ENCODE data around the gene UQCC3.
"Not testable (repeated sequence)": the region's sequence is repeated elsewhere in the genome, so short reads cannot be mapped to it uniquely, and the experiment has no call there.

Gene UQCC3

DNA sequence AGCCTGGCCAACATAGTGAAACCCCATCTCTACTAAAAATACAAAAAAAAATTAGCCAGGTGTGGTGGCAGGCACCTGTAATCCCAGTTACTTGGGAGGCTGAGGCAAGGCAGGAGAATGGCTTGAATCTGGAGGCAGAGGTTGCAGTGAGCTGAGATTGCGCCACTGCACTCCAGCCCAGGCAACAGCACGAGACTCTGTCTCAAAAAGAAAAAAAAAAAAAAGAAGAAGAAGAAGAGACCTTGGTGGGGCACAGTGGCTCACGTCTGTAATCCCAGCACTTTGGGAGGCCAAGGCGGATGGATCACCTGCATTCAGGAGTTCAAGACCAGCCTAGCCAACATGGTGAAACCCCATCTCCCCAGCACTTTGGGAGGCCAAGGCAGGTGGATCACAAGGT lies 32.4 kb downstream of the UQCC3 start:
- DNase-seq (ENCODE audit: low spot score) = not testable (repeated sequence)

DNA sequence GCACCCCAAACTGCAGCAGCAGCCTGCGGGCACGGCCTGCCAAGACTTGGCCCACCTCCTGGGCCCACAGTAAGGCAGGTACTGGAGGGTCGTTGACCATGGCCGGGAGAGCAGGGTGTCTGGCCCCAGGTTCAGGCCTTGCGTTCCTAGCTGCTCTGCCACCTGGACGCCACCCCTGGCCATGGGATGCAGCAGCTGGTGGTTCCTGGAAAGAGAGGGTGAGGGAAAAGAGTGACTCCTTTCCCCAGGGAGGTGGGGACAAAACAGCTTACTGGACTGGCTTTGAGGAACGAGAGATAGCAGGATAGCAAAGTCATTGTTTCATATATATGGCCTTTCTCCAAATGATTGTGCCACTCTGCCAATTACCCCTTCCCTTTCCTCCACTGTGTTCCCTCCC lies 33.9 kb downstream of the UQCC3 start:
- no peak for DNase-seq (ENCODE audit: low spot score)

DNA sequence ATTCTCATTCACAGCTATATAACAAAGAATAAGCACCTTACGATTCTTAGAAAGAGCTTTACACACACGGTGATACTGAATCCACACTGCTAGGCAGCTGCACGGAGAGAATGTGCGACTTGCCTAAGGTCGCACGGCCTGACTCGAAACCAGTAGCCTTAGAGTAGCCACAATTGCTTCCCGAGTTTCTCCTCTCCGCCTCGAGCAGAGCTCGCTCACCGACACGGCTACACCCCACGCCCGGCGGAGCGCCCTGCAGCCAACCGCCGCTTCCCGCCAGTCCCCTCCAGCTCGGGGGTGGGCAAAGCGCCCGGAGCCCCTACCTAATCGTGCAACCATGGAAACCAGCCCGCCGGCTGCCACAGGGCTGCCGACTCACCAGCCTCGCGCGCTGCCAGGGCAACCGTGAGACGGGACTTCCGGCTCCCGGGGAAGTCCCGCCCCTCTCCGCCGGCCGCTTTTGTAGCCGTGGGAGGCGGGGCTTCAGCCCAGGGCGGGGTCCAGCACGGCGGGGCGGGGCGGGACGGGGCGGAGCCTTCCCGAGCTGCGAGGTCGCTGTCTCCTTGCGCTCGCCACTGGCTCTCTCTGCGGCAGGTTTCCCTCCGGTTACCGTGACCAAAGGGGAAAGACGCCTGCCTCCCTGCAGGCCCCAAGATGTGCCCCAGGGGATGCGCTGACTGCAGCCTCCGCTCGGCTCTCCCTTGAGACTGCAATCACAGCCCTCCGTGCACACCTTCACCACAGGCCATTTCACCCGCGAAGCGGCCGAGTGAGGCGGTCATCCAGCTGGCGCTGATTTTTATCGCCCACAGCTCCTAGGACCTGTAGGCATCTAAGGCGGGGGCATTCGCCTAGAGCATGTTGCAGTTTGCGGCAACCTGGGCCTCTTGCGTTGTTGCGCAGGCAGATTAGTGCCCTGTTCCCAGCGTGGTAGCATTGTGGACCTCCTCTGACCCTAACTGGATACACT lies 34.7 kb downstream of the UQCC3 start:
- peak; percentile 94 for DNase-seq (ENCODE audit: low spot score)

DNA sequence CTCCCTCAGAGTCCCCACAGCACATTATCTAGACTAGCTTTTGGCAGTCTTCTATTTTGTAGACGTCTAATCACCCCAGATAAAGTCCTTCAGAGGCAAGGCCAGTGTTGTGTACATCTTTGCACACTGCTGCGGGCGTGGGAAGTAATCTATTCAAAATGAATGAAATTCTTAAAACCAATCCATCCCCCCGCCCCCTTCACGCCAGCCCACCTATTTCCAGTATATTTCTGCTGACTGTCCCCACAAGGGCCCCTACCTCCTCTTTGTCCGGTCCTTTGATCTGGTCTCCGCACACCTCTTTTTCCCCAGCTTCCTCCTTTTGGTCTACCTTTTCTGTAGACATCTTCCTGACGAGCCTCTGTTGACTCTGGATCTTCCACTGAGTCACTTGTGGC lies 35.4 kb downstream of the UQCC3 start:
- no peak for DNase-seq (ENCODE audit: low spot score)

DNA sequence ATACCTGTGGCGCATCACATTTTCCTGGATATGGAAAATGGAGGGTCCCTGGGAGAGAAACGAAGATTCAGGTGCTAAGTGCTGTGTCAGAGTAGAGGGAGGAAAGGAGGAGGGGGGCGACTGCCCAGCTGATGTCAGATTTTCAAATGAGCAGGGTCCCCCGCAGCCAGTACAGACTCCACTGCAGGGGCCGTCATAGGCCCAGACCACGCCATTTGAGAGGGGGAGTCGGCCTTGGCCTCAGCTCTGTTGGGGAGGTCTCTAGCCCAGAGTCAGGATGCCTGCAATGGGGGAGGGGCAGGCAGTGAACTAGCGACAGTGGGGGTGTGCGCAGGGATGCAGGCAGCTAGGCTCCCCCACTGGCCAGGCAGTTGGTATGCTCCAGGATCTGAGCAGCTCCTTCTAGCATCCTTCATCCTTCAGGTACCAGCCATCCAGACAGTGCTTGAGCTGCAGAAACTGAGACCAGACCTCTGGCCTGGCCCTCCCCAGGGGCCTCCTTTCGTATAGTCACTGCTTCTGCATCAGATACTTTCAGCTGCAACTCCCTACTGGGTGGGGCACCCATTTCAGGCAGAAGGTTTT lies 35.9 kb downstream of the UQCC3 start, which contains the start of the genes BSCL2 and GNG3:
BSCL2 (minus strand) TSS at position 148 of the 585 bp plus-strand sequence. CDS start 229 bp downstream, outside the sequence.
GNG3 (plus strand) TSS at position 400 of the 585 bp plus-strand sequence. CDS start 620 bp downstream, outside the sequence.
- DNase-seq (ENCODE audit: low spot score) = no peak

DNA sequence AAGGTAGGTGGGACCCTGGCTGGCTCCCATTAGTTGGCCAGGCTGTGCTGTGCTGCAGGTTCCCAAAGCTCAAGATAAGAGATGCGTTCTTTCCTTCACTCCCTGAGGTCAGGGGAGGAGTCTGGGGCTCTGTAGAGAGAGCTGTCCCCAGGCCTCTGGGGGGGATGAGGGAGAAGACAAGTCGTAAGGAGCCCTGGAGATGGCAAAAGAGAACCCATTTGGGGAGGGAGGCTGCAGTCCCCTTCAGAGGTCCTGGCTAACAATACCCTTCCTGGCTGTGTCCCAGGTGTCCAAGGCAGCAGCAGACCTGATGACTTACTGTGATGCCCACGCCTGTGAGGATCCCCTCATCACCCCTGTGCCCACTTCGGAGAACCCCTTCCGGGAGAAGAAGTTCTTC lies 36.9 kb downstream of the UQCC3 start:
- no peak for DNase-seq (ENCODE audit: low spot score)

DNA sequence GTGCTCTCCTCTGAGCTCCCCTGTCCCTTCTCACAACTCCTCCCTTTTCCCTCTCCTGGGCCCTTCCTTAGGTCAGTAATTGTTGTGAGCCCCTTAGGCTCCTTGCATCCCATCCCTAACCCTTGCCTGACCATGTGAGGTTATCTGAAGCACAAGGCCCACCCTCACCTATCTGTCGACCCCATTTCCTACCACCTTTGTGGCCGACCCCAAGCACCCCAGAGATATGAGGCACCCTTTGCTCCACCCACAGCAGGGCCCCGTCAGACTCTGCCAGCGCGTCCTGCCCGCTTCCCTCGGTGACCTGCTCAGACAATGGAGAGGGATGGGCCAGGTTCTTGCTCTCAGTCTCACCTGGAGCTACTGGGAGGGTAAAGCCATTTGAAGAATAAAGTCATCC lies 37.3 kb downstream of the UQCC3 start:
- peak; percentile 13 for DNase-seq (ENCODE audit: low spot score)

DNA sequence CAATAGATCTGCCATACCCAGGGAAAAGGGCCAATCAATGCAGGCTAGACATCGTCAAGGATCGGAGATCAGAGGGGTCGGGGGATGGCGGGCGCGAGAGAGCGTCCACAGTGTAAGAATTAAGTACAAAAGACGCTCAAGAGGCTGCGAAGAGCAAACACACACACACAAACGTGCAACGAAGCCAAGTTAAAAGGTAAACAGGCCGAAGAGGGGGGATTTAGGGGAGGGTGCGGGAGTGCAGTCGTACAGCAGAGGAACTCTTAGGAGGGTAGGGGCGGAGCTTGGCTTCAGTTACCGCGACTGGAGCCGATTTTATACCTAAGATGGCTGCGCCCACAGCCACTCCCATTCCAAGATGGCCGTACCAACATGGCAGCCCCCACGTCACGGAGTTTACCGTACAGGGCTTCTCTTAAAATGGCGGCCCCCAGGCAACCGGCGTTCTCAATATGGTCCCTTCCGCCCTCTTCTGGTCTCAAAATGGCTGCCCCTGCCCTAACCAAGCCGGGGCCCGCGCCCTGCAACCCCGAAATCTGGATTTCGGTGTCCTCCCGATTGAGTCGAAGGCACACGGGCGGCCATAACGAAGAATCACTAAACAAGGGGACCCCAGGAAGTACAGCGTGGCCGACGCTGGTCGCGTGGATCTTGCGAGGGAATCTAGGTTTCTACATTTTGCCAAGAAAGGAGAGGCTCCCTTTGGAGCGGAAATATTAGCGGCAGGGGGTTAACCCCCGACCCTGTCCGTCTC lies 38.0 kb downstream of the UQCC3 start:
- DNase-seq (ENCODE audit: low spot score) = peak; percentile 96

DNA sequence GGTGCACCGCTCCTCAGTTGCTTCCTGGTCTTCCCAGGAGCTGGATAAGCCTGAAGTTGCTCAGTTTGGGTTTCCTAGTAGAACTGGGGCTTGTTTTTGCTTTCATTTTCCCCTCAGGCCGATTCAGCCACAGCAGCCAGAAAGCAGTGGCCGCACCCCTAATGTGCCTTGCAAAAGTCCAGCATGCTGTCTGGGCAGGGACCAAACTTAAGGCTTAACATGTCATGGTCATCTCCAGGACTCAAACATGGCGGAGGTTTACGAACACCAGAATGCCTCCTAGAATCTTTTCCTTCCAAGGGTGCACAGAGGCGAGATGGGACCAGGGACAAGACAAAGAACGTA lies 38.5 kb downstream of the UQCC3 start:
- no peak for DNase-seq (ENCODE audit: low spot score)

DNA sequence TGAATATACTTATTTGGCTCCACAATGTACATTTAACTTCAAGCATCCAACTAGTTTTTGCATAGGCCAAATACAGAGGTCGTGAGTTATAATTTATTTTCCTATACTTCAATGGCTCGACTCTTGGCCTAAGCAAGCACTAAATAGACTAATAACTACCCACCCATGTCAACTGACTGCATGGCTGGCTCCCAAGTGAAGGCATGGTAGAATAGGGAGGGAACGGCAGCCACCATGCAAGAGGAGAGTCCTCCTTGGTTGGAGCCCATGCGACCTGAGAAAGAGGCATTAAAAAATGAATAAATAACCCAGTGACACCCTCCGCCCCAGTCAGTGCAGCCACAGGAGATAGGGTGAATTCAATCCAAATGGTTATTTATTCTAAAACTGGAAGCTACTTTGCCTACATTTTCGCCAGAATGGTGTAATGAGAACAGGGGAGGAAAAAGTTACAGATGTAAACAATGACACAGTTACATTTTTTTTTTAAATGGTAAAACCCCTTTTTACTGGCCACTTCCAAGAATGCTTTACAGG lies 40.9 kb downstream of the UQCC3 start:
- no peak for DNase-seq (ENCODE audit: low spot score)

DNA sequence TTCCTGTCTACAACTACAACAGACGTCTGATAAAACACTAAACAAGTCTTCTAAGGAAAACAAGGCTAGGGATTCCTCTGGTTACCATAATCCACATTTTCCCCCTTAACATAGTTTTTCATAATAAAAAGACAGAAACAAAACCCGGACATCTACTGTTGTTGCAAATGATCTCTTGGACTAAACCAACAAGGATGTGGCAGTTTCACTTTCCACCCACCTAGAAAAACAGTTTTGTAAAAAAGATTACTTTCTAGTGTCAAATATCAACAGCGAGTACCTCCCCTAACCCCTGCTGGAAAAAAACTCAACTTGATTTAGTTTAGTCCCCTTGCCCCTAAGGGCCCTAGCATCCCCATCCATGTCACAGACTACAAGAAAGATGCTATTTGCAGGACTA lies 41.4 kb downstream of the UQCC3 start:
- DNase-seq (ENCODE audit: low spot score) = no peak

DNA sequence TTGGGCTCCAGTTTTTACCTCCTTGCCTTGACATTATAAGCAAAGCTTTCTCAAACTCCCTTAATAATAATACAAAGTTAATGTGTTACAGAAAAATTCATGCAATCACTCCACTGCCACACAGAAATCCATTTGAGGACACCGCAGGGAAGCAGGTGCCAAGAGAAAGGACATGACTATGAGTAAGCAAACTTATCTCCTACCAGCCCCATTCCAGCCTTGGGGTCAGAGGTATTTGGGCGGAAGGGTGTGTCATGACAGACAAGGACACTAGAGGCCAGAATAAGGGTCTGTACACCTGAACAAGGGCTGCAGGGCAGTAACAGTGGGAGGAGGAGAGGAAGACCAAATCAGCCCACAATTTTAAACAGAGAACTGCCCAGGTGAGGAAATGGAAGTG lies 41.9 kb downstream of the UQCC3 start:
- peak; percentile 57 for DNase-seq (ENCODE audit: low spot score)

DNA sequence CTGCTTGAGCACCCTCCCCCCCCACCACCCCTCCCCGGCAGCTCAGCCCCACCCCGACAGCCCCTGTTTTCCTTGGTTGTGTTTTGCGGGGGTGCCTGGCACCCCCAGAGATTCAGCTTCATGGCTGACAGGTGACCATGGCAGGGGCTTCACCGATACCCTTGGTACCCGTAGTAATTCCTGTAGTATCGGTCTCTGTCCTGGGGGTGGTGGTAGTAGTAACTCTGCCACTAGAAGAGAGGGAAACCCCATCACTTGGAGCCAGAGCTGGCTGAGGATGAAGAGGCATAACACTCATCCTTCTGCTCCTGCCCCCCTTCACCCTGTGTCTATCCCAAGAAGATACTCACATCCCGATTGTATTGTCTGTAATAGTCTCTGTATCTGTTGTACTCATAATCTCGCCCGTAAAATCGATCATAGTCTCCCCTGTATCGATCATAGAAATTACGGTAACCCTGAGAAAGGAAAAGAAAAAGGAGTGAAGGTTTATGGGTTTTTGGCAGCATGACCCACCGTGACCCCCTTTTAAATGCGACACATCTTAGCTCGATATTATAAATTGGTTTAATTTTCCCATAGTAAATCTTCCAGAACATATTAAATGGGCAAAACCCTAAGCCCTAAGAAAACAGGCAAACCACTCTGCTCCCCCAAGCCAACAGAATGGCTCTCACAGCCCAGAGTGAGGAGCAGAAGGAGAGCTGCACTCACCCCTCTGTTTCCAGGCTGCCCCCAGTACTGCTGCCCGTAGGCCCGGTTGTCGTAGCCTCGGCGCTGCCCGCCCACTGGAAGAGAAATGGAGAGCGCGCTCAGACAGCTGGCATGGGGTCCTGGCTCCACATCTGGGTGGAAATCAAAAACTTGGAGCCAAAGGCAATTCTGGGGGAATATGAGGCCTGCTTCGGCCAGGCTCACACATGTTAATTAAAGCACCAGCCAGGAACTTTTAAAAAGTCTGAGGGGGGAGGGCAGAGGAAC lies 44.0 kb downstream of the UQCC3 start:
- DNase-seq (ENCODE audit: low spot score) = no peak

DNA sequence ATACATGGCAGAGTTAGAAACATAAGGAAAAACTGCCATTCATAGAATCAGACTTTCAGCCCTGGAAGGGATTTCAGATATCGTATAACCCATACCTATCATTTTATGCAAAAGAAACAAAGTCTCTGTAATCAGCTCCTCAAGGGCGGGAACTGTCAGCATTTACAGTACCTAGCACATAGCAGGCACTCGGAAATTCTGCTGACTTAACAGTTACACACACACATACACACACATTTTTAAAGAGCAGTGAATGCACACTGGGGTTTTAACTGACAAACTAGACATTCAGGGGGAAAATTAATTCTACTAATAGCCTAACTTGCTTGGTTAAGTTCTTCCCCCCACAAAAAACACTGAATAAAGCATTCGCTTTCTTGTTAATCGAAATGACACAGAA lies 44.7 kb downstream of the UQCC3 start:
- DNase-seq (ENCODE audit: low spot score) = no peak

DNA sequence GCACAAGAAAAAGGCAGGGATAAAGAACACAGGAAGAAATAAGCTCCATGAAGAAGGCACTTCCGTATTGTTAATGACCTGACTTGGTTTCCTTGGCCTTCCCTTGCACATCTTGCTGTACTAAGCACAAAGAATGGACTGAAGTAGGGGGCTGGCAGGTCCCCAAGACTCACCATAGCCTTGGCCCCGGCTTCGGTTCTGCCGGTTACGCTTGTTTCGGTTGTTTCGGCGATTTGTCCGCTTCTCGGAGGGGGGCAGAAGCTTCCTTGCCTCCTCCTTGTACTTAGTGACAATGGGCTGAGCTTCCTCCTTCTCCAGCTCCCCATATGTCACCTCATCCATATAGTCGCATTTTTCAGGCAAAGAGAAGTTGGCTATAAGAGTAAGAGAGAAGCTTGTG lies 45.3 kb downstream of the UQCC3 start:
- DNase-seq (ENCODE audit: low spot score) = no peak

DNA sequence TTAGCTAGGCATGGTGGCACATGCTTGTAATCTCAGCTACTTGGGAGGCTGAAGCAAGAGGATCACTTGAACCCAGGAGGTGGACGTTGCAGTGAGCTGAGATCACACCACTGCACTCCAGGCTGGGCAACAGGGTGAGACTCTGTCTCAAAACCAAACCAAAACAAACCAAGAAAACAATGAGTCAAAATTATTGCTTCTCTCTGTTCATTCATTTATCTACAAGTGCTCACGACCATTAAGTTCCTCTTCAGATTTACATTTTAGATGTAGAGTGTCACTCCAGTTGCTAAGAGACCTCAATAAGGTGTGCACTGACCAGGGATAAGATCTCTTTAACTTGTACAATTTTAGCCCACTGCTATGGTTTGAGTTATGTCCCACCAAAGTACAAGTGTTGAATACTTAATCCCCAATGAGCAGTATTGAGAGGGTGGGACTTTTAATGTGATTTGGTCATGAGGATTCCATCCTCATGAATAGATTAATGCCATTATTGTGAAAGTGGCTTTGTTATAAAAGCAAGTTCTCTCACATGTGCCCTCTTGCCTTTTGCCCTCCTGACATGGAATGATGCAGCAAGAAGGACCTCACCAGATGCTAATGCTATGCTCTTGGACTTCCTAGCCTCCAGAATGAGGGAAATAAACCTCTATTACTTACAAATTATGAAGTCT lies 48.0 kb downstream of the UQCC3 start:
- DNase-seq (ENCODE audit: low spot score) = no peak

DNA sequence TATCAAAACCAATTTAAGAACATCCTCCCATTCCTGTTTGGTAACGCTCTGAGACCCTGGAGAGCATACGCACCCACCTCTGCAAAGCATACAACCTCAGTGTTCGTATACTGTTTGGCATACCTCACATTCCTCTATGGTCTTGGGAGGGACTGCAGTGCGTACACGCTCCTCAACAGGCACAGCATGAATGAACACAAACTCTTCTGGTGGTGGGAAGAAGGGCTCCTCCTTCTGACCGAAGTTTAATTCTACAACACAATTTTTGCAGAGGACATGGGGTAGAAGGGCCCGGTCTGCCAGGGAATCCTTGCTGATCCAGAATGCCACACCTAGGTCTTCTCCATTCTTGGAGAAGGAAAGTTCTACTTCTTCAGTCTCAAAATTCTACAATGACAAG lies 50.5 kb downstream of the UQCC3 start:
- no peak for DNase-seq (ENCODE audit: low spot score)
